GM12878 (cell line): Measurements from ENCODE around the gene APOM. TPM values are rescaled to one million over a fixed set of nuclear protein-coding genes. Genes with fewer than 3 reads are reported as not detected.

ENCODE experiments used
- BCL11A ChIP-seq: IDR thresholded peaks from 2 replicates; pipeline ENCODE4 v1.6.1; 2011; ENCODE audit warnings: low read depth, low read length
- CHD1 ChIP-seq: IDR thresholded peaks from 2 replicates; pipeline ENCODE4 v1.6.1; 2012; ENCODE audit warnings: low read depth, low read length, improper control_type of control experiment
- CHD2 ChIP-seq: IDR thresholded peaks from 2 replicates; pipeline ENCODE4 v1.6.1; 2011; ENCODE audit warnings: low read depth, low read length, improper control_type of control experiment, borderline replicate concordance
- CUX1 ChIP-seq: IDR thresholded peaks from 2 replicates; pipeline ENCODE4 v1.6.1; 2012; ENCODE audit warnings: improper control_type of control experiment, low read depth, low read length; ENCODE audit not compliant: insufficient replicate concordance
- FOXM1 ChIP-seq: IDR thresholded peaks from 2 replicates; pipeline ENCODE4 v1.6.1; 2012; ENCODE audit warnings: low read depth, mild to moderate bottlenecking, inconsistent platforms, low read length, moderate library complexity
- IKZF1 ChIP-seq: fragments of 450-650 bp; conservative IDR thresholded peaks from 2 replicates; pipeline ENCODE4 v1.6.1; 2017; ENCODE audit warnings: antibody characterized with exemption, mild to moderate bottlenecking
- IRF4 ChIP-seq: IDR thresholded peaks from 2 replicates; pipeline ENCODE4 v1.6.1; 2011; ENCODE audit warnings: low read depth, low read length
- MAX ChIP-seq: IDR thresholded peaks from 2 replicates; pipeline ENCODE4 v1.6.1; 2012; ENCODE audit warnings: low read depth, low read length, improper control_type of control experiment
- MYB ChIP-seq: fragments of 150-350 bp; IDR thresholded peaks from 2 replicates; pipeline ENCODE4 v1.6.1; 2014; ENCODE audit warnings: mild to moderate bottlenecking, low read depth, low read length, borderline replicate concordance
- NFXL1 ChIP-seq: fragments of 450-650 bp; IDR thresholded peaks from 2 replicates; pipeline ENCODE4 v1.6.1; 2017; ENCODE audit warnings: antibody characterized with exemption, mild to moderate bottlenecking, borderline replicate concordance
- PBX3 ChIP-seq: IDR thresholded peaks from 2 replicates; pipeline ENCODE4 v1.6.1; 2011; ENCODE audit warnings: mild to moderate bottlenecking, low read depth, low read length, moderate library complexity; ENCODE audit not compliant: insufficient replicate concordance
- RELA ChIP-seq: fragments of 450-650 bp; IDR thresholded peaks from 2 replicates; pipeline ENCODE4 v1.8.0; 2014; ENCODE audit warnings: borderline replicate concordance; ENCODE audit not compliant: partially characterized antibody
- SKIL ChIP-seq: fragments of 450-650 bp; IDR thresholded peaks from 2 replicates; pipeline ENCODE4 v1.6.1; 2017; ENCODE audit warnings: mild to moderate bottlenecking, low read depth, inconsistent platforms; ENCODE audit not compliant: poor library complexity, severe bottlenecking
- SMAD1 ChIP-seq: fragments of 450-650 bp; IDR thresholded peaks from 2 replicates; pipeline ENCODE4 v1.6.1; 2018; ENCODE audit warnings: mild to moderate bottlenecking, low read depth; ENCODE audit not compliant: partially characterized antibody
- SUZ12 ChIP-seq: fragments of 200-600 bp; sonication (generic); IDR thresholded peaks from one replicate; pipeline ENCODE4 v1.6.1; 2018; ENCODE audit warnings: antibody characterized with exemption, mild to moderate bottlenecking; ENCODE audit not compliant: unreplicated experiment
- TCF3 ChIP-seq: IDR thresholded peaks from 2 replicates; pipeline ENCODE4 v1.6.1; 2012; ENCODE audit warnings: low read depth, mild to moderate bottlenecking, low read length, borderline replicate concordance; ENCODE audit not compliant: insufficient read depth
- USF2 ChIP-seq: IDR thresholded peaks from 2 replicates; pipeline ENCODE4 v1.6.1; 2011; ENCODE audit warnings: low read depth, low read length, improper control_type of control experiment, borderline replicate concordance
- ZSCAN29 ChIP-seq: fragments of 450-650 bp; IDR thresholded peaks from 2 replicates; pipeline ENCODE4 v1.6.1; 2017; ENCODE audit warnings: mild to moderate bottlenecking, moderate library complexity
- ZZZ3 ChIP-seq: IDR thresholded peaks from 2 replicates; pipeline ENCODE4 v1.6.1; 2011; ENCODE audit warnings: low read depth; ENCODE audit not compliant: control insufficient read depth, insufficient read length
- polyA plus RNA-seq, 11 experiments: library from polyadenylated mRNA; depleted of rRNA in 4 of 11; unstranded in 6 of 11; stranded (reverse) in 5 of 11; fragments of >200 nt; fragmentation: Nextera tagmentation in 4 of 11; fragmentation: Illumina TruSeq in 1 of 11; extraction: Ambion mirVana in 4 of 11; extraction: Trizol in 1 of 11; gene quantifications; 1 replicate in 1 of 11; 2 replicates in 10 of 11; pipeline versions ENCODE4 v1.2.1 to v1.2.3, GENCODE V29; 2011 to 2016; ENCODE audit warnings: inconsistent platforms in 2 of 11, missing spikeins in 2 of 11, low read depth in 1 of 11
- total RNA-seq, 4 experiments: library from RNA; depleted of rRNA in 3 of 4; stranded (reverse); fragments of >200 nt in 3 of 4; fragmentation: Illumina TruSeq in 1 of 4; extraction: Trizol in 1 of 4; gene quantifications; 2 replicates each; pipeline versions ENCODE4 v1.2.1 to v1.2.3, GENCODE V29; 2013 to 2021

APOM gene
- total and polyA plus RNA-seq, 10 of the 15 experiments (the other 5 are each of a cell fraction or from before 2014, with no cell fraction given): 4.0 to 14.1 (median 7.1) TPM

- TF ChIP-seq CHD1: 0 out of 2 replicates have a peak, but pooled peaks have one; percentile 40
- peak; percentile 14; the same call in 1 of the 2 replicates for TF ChIP-seq MAX
- TF ChIP-seq SKIL: no peak
- no peak for TF ChIP-seq SMAD1
- TF ChIP-seq RELA: no peak
- TF ChIP-seq ZSCAN29: 0 out of 2 replicates have a peak, but pooled peaks have one; percentile 8
- no peak for TF ChIP-seq IRF4
- TF ChIP-seq TCF3: no peak
- TF ChIP-seq BCL11A: no peak
- no peak for TF ChIP-seq PBX3
- no peak for TF ChIP-seq SUZ12
- no peak for TF ChIP-seq FOXM1
- TF ChIP-seq ZZZ3: no peak
- no peak for TF ChIP-seq MYB
- TF ChIP-seq IKZF1: peak; percentile 97
- peak; percentile 28 for TF ChIP-seq USF2
- no peak for TF ChIP-seq CUX1
- no peak for TF ChIP-seq NFXL1
- 0 out of 2 replicates have a peak, but pooled peaks have one; percentile 16 for TF ChIP-seq CHD2
These were observed 10.0 kb downstream of the APOM start, which contains the start of gene CSNK2B (continued) for GRCh38 chr6:31665501-31666336.
